ENCODE data around the gene SPTAN1. TPM values are rescaled to one million over a fixed set of nuclear protein-coding genes. Genes with fewer than 3 reads are reported as not detected.
A peak's percentile ranks its signal among the peaks of the same experiment; 100 is the strongest.

Gene SPTAN1
- total and polyA plus RNA-seq, 2 donors (not counting 3 experiments of a cell fraction or from before 2014, with no cell fraction given), result 408 to 502 TPM

DNA sequence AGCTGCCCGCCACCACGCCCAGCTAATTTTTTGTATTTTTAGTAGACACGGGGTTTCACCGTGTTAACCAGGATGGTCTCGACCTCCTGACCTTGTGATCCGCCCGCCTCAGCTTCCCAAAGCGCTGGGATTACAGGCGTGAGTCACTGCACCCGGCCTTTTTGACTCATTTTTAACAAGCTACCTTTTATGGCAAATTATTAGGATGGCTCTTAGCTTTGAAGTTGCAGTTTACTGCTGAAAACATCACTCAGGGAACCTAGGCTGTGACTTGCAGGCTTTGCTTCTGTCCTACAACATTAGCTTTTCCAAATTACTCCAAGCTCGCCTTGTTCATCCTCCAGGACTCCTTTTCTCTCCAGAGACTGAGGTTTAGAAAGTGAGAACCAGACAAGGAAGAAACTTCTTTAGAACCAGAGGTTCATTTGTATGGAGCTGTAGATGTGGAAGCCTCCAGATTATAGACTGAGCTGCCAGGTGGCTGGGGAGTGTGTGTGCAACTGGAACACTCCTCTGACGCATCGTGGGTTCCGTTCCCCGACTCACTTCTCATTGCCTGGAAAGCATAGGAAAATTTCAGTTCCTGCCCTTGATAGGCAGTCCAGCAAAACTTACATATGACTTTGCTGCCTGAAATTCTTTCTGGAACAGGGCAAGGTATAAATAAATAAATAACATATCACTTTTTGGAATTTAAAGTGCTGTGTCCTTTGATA lies 23.8 kb upstream of the SPTAN1 start:
- Histone ChIP-seq H3K9ac (replicated peaks; ENCODE audit: extremely low read depth, insufficient read depth, low read length) (no peak overlapping the region), H3K27me3 (ENCODE audit: control insufficient read depth in 2 of 2, insufficient read depth in 2 of 2, low read length in 2 of 2) (no peaks in the 10 kb centered on the region), H3K4me3 (replicated peaks in 1 of 3; ENCODE audit: insufficient read depth in 1 of 3, low read depth in 1 of 3, low read length in 3 of 3) (no peak overlapping the region), H4K20me1 (replicated peaks; ENCODE audit: control insufficient read depth, extremely low read depth, insufficient read depth, low read length) (no peaks in the 10 kb centered on the region), H3K9me1 (replicated peaks; ENCODE audit: control insufficient read depth, extremely low read depth, insufficient read depth, low read length) (no peaks in the 10 kb centered on the region), H3K27ac (ENCODE audit: insufficient read depth, low read depth, low read length) (peak overlapping the region; percentile 25), H3K79me2 (ENCODE audit: control insufficient read depth, insufficient read depth, low read length) (no peaks in the 10 kb centered on the region), H3K9me3 (replicated peaks; ENCODE audit: control insufficient read depth, insufficient read depth, low read length) (no peaks in the 10 kb centered on the region), H3K36me3 (ENCODE audit: control insufficient read depth in 2 of 2, extremely low read depth in 1 of 2, insufficient read depth in 2 of 2, low read length in 2 of 2) (peaks cover 5 to 8% of the 10 kb centered on the region in 2 experiments), H2AFZ (ENCODE audit: low read depth, low read length) (no peak overlapping the region), H3K4me1 (ENCODE audit: control insufficient read depth, extremely low read depth, insufficient read depth, low read length) (peaks cover 16% of the 10 kb centered on the region), H3K4me2 (ENCODE audit: insufficient read depth, low read length) (peak overlapping the region; percentile 1)
- intact Hi-C loops (cut with micrococcal nuclease), result no loop called here
- dilution Hi-C loops (cut with MboI; ENCODE audit: extremely low pct_ligation_motif_present, low sequenced_read_pairs), result no loop called here
- no peak for TF ChIP-seq POLR2A (IDR thresholded peaks at IDR 0.05; ENCODE audit: low read depth, low read length)
- no peak for TF ChIP-seq EZH2 (IDR thresholded peaks at IDR 0.05; ENCODE audit: borderline replicate concordance, low read depth, low read length, severe bottlenecking)
- TF ChIP-seq, protein P1, sequence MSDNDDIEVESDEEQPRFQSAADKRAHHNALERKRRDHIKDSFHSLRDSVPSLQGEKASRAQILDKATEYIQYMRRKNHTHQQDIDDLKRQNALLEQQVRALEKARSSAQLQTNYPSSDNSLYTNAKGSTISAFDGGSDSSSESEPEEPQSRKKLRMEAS (IDR thresholded peaks at IDR 0.05; ENCODE audit: insufficient read depth, insufficient read length), result no peak
- no peak for TF ChIP-seq FOS (IDR thresholded peaks at IDR 0.05; ENCODE audit: borderline replicate concordance, insufficient read depth, low read length)
- TF ChIP-seq JUN (IDR thresholded peaks at IDR 0.05; ENCODE audit: borderline replicate concordance, insufficient read depth, insufficient read length, low read depth), result no peak
- TF ChIP-seq MYC (IDR thresholded peaks at IDR 0.05; ENCODE audit: low read depth, low read length), result no peak
- no peak for TF ChIP-seq CTCF (IDR thresholded peaks at IDR 0.05; ENCODE audit: extremely low read depth in 1 of 2, insufficient read depth in 1 of 2, low read depth in 1 of 2, low read length in 2 of 2)
- TF ChIP-seq POLR2AphosphoS5 (IDR thresholded peaks at IDR 0.05; ENCODE audit: insufficient read depth, low read depth, low read length), result no peak
- TF ChIP-seq GATA2 (IDR thresholded peaks at IDR 0.05; ENCODE audit: insufficient read depth, insufficient read length, low read depth, low read length), result no peak
- BruUV-seq (replicated peaks), result no TSS peak
- POLR2A ChIA-PET, result interaction anchor here (0.9 to 1.3 kb wide), 2 partner anchors 23 to 25 kb away, joined by 3 to 5 read pairs; partner anchors contain the start of gene SPTAN1
- CTCF ChIA-PET, result interaction anchor here (1.2 to 3.9 kb wide), 4 partner anchors 9 to 90 kb away, joined by 4 to 11 read pairs (median 6); partner anchors contain the start of gene GLE1
- no peak for FAIRE-seq
- peak; percentile 17 for DNase-seq (ENCODE audit: low read depth, low spot score)

All from endothelial cell of umbilical vein (primary cell).